ENCODE results near the gene CSTF1.

- TF ChIP-seq POLR2A (IDR thresholded peaks at IDR 0.05) (no peak), CTCF (IDR thresholded peaks at IDR 0.05) (no peak)
These were observed 25.5 kb downstream of the CSTF1 start for GRCh38 chr20:56417911-56418310.

Data from testis (tissue), 2 donors.